HUES48 (cell line): ENCODE measurements around the gene AR.
"Not testable (repeated sequence)": the region's sequence is repeated elsewhere in the genome, so short reads cannot be mapped to it uniquely, and the experiment has no call there.

ENCODE experiments used
- H3K27ac ChIP-seq: one replicate; pipeline ENCODE4 v1.7.0; 2013; ENCODE audit warnings: low read depth, low read length, inconsistent platforms
- H3K27me3 ChIP-seq: 2 replicates; pipeline ENCODE4 v1.6.1; 2013; ENCODE audit warnings: mild to moderate bottlenecking, low read length; ENCODE audit not compliant: control insufficient read depth, insufficient read depth
- H3K36me3 ChIP-seq: 2 replicates; pipeline ENCODE4 v1.6.1; 2013; ENCODE audit warnings: low read length; ENCODE audit not compliant: control insufficient read depth, insufficient read depth
- H3K4me1 ChIP-seq: 2 replicates; pipeline ENCODE4 v1.6.1; 2013; ENCODE audit warnings: mild to moderate bottlenecking, low read length; ENCODE audit not compliant: control insufficient read depth, insufficient read depth
- H3K4me3 ChIP-seq: 2 replicates; pipeline ENCODE4 v1.5.1; 2013; ENCODE audit warnings: mild to moderate bottlenecking, low read depth, low read length
- H3K9ac ChIP-seq: 2 replicates; pipeline ENCODE4 v1.6.1; 2013; ENCODE audit warnings: mild to moderate bottlenecking, low read depth, low read length, moderate library complexity
- H3K9me3 ChIP-seq: 2 replicates; pipeline ENCODE4 v1.6.1; 2013; ENCODE audit warnings: low read length; ENCODE audit not compliant: control insufficient read depth, insufficient read depth

AR gene

GRCh38 chrX:67636532-67636931 lies 92.7 kb downstream of the AR start:
- H3K4me1 ChIP-seq, result peaks cover 6% of the 10 kb centered on the region
- peaks cover 28% of the 10 kb centered on the region; the same call in 1 of the 2 replicates for H3K9me3 ChIP-seq
- no peaks in the 10 kb centered on the region for H3K27me3 ChIP-seq
- no peaks in the 10 kb centered on the region for H3K36me3 ChIP-seq
- H3K4me3 ChIP-seq, result no peak overlapping the region
- H3K9ac ChIP-seq, result no peak overlapping the region
- H3K27ac ChIP-seq, result no peak overlapping the region

GRCh38 chrX:67637293-67637692 lies 93.5 kb downstream of the AR start:
- H3K9ac ChIP-seq, H3K36me3 ChIP-seq, H3K4me3 ChIP-seq, H3K4me1 ChIP-seq, H3K27me3 ChIP-seq, H3K27ac ChIP-seq: not testable (repeated sequence)
- peaks cover 35% of the 10 kb centered on the region for H3K9me3 ChIP-seq

GRCh38 chrX:67648361-67648760 lies 104.5 kb downstream of the AR start:
- no peak overlapping the region for H3K4me3 ChIP-seq
- peaks cover 55% of the 10 kb centered on the region for H3K9me3 ChIP-seq

GRCh38 chrX:67651437-67652142 lies 107.8 kb downstream of the AR start:
- no peak overlapping the region for H3K4me3 ChIP-seq
- H3K36me3 ChIP-seq, result no peaks in the 10 kb centered on the region
- peaks cover 3% of the 10 kb centered on the region; the same call in 1 of the 2 replicates for H3K4me1 ChIP-seq
- H3K9me3 ChIP-seq, result peaks cover 61% of the 10 kb centered on the region
- H3K9ac ChIP-seq, result no peak overlapping the region
- H3K27me3 ChIP-seq, result no peaks in the 10 kb centered on the region
- no peak overlapping the region for H3K27ac ChIP-seq

More at GRCh38 chrX:67648361-67648760, 104.5 kb downstream of the AR start:
- Histone ChIP-seq H3K27me3 (no peaks in the 10 kb centered on the region), H3K36me3 (peaks cover 3% of the 10 kb centered on the region; the same call in 1 of the 2 replicates), H3K4me1 (no peaks in the 10 kb centered on the region), H3K27ac (no peak overlapping the region), H3K9ac (no peak overlapping the region)

- Histone ChIP-seq H3K9me3 (peaks cover 62% of the 10 kb centered on the region), H3K36me3 (no peaks in the 10 kb centered on the region), H3K4me1 (peaks cover 3% of the 10 kb centered on the region; the same call in 1 of the 2 replicates), H3K4me3 (no peak overlapping the region), H3K27me3 (no peaks in the 10 kb centered on the region), H3K27ac (no peak overlapping the region), H3K9ac (no peak overlapping the region)
Observed at GRCh38 chrX:67652543-67652942, 108.7 kb downstream of the AR start.

GRCh38 chrX:67654301-67654700 lies 110.5 kb downstream of the AR start:
- Histone ChIP-seq H3K27ac (no peak overlapping the region), H3K4me3 (no peak overlapping the region), H3K36me3 (no peaks in the 10 kb centered on the region), H3K27me3 (no peaks in the 10 kb centered on the region), H3K9me3 (peaks cover 59% of the 10 kb centered on the region), H3K4me1 (peaks cover 3% of the 10 kb centered on the region; the same call in 1 of the 2 replicates), H3K9ac (no peak overlapping the region)

- Histone ChIP-seq H3K36me3 (no peaks in the 10 kb centered on the region), H3K4me1 (no peaks in the 10 kb centered on the region), H3K9ac (no peak overlapping the region), H3K27ac (no peak overlapping the region), H3K27me3 (no peaks in the 10 kb centered on the region), H3K4me3 (no peak overlapping the region), H3K9me3 (peaks cover 33% of the 10 kb centered on the region)
Observed at GRCh38 chrX:67665583-67665982, 121.8 kb downstream of the AR start.

GRCh38 chrX:67670717-67671116 lies 126.9 kb downstream of the AR start:
- H3K9me3 ChIP-seq, result peaks cover 37% of the 10 kb centered on the region
- H3K36me3 ChIP-seq, H3K4me1 ChIP-seq, H3K27ac ChIP-seq, H3K27me3 ChIP-seq, H3K9ac ChIP-seq, H3K4me3 ChIP-seq: not testable (repeated sequence)

- Histone ChIP-seq H3K4me3 (no peak overlapping the region), H3K27me3 (no peaks in the 10 kb centered on the region)
Observed at GRCh38 chrX:67673741-67674274, 130.0 kb downstream of the AR start.

GRCh38 chrX:67674741-67675140 lies 130.9 kb downstream of the AR start:
- no peak overlapping the region for H3K9ac ChIP-seq
- peaks cover 21% of the 10 kb centered on the region for H3K9me3 ChIP-seq
- H3K27ac ChIP-seq, result no peak overlapping the region
- H3K27me3 ChIP-seq, result no peaks in the 10 kb centered on the region
- H3K4me3 ChIP-seq, result no peak overlapping the region
- no peaks in the 10 kb centered on the region for H3K4me1 ChIP-seq
- H3K36me3 ChIP-seq, result no peaks in the 10 kb centered on the region

More at GRCh38 chrX:67673741-67674274, 130.0 kb downstream of the AR start:
- Histone ChIP-seq H3K9me3 (peaks cover 24% of the 10 kb centered on the region), H3K27ac (no peak overlapping the region), H3K9ac (no peak overlapping the region), H3K36me3 (no peaks in the 10 kb centered on the region), H3K4me1 (no peaks in the 10 kb centered on the region)

GRCh38 chrX:67684136-67684535 lies 140.3 kb downstream of the AR start:
- Histone ChIP-seq H3K9me3 (peaks cover 46% of the 10 kb centered on the region), H3K36me3 (no peaks in the 10 kb centered on the region), H3K27ac (no peak overlapping the region), H3K27me3 (no peaks in the 10 kb centered on the region), H3K4me3 (no peak overlapping the region), H3K4me1 (no peaks in the 10 kb centered on the region), H3K9ac (no peak overlapping the region)
